Sciatic nerve (tissue), 2 donors: Measurements from ENCODE around the gene ARMH3. TPM values are rescaled to one million over a fixed set of nuclear protein-coding genes. Genes with fewer than 3 reads are reported as not detected.
"Not testable (repeated sequence)": the region's sequence is repeated elsewhere in the genome, so short reads cannot be mapped to it uniquely, and the experiment has no call there.

Experiments used
- ATAC-seq: fragments of 200-7000 bp; cut with Tn5 transposase; one replicate; pipeline ENCODE4 v1.9.1; 2020; ENCODE audit warnings: mild to moderate bottlenecking, moderate library complexity
- DNase-seq: peaks from one replicate; pipeline ENCODE4 v3.0.0-alpha.2; 2020; ENCODE audit warnings: low spot score
- intact Hi-C: fragments of 100-400 bp; cut with DNase I; formaldehyde crosslinking; loops from one replicate; pipeline ENCODE4 v1.14.2; 2022
- total RNA-seq: library from RNA; stranded (reverse); fragmentation: NEBNext Ultra II Directional; extraction: Animal tissue kit (Norgen Biotek cat#: 25700); gene quantifications from one replicate; pipeline ENCODE4 v1.2.1, GENCODE V29; 2021
- donor health status: DM: no; HTN: no; CAD: no.
- donor health status: DM: no; HTN: no; CAD: no.

The ARMH3 gene
- total RNA-seq, 1 donor from 2014 or later, result 30.9 TPM

DNA sequence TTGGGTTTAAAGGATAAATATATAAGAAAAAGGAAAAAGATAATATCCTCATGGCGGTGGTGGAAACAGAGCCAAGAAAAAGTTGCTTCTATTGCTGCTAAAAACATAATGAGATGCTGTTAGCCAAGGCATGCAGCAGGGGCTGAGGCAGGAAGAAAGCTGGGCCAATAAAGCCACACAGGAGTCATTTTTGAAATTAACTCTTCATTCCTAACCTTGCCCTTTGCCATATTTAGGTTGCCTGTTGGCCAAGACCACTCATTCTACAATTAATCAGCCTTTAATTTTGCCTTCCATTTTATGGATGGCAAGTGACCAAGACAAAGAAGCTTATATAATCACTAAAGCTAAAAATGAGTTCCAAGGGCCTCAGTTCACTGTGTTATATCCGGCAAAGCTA, 58.2 kb downstream of the ARMH3 start:
- DNase-seq, result no peak
- intact Hi-C loops, result no loop called here
- no peak for ATAC-seq

DNA sequence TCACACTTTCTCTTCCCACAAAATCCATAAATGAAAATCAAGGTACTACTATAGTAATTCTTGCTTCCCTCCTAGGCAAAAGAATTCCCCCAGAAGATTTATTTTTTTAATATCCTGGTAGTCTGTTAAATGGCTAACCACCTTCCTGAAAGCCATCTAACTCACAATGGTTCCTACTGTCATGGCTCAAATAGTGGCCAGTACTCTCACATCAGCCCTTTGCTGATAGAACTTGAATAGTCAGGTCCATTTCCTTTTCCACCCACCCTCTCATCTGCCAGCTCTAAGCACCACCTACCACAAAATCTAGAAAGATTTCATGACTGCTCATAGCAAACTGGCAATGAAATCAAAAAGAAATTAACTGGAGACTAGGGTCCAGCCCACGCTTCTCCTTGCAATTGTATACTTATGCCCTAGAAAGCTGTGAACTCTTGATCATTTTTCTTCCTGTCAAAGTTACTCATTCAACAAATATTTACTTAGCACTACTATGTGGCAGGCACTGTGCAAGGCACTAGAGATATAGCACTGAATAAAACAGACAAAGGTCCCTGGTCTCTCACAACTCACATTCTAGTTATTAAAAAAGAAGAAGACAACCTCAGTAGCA, 60.4 kb downstream of the ARMH3 start:
- ATAC-seq (no peak), DNase-seq (no peak)
- intact Hi-C loops, result no loop called here

DNA sequence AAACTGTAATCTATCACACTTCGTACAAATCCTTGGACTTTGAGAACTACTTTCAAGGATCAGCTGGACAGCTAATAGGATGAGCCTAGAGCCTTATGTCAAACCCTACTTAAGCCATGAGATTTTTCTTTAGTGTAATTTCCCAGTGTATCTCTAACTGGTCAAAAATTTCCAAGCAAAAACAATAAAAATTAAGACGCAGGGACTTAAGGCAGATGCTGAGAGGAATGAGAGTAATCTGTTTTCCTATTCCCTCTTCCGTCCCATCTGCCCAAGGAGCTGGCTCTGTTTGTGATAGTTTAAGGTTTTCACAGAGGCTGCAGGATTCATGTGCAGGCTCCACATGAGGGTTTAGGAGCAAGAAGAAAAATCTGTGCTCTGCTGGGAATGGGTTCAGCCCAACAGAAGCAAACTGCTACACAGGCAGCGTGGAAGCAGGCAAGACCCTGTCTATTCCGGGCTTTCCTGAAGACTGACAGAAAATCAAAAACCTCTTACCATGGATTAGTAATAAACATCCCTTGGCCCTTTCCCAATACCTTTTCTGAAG, 62.2 kb downstream of the ARMH3 start:
- ATAC-seq, result no peak
- no peak for DNase-seq
- intact Hi-C loops, result no loop called here

DNA sequence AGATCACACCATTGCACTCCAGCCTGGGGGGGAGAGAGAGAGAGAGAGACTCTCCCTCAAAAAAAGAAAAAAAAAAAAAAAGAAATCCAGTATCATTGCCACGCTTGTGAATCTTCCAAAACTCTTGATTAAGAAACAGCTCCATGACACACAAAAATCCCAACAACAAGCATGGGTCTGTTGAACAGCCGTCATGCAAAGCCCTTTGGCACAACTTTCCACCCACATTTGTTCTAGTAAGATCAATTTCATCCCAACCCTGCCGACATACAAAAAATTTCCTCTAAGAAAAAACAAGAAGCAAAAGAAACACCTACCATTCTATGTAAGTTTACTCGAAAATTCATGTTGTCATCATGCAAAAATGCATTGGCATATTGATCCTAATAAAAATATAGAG, 62.8 kb downstream of the ARMH3 start:
- no peak for DNase-seq
- ATAC-seq, result no peak
- intact Hi-C loops, result no loop called here

DNA sequence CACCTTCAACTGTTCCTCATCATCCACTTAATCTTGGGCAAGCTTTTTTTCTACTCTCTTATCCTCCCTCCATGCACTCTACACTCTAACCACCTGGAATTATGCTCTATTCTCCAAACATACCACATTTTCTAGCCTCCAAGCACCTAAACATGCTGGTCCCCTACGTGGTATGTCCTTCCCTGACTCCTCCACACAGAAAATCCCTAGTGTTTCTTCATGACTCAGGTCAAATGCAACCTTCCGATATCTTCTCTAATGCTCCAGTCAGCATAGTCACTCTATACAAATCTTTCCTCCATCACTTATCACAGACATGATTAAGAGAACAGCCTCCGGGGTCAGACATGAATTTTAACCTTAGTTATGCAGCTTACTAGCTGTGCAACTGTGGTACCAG, 68.8 kb downstream of the ARMH3 start:
- no peak for DNase-seq
- intact Hi-C loops, result no loop called here
- no peak for ATAC-seq

DNA sequence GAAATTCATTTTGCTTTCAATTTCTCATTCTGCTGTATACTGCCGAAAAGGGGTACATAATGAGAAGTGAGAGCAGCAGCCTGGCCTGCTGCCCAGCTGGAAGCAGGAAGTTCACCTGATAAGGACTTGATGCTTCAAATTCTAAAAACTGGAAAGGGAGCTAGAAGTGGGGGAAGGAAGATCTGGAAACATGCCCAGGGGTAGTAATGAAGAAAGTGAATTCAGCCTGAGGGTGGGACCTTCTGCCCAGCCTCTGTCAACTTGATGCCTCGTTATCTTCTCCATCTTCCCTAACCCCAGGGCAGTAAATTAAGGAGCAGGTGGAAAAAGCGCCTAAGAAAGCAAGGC, 69.4 kb downstream of the ARMH3 start:
- DNase-seq (no peak), ATAC-seq (no peak)
- intact Hi-C loops, result no loop called here

DNA sequence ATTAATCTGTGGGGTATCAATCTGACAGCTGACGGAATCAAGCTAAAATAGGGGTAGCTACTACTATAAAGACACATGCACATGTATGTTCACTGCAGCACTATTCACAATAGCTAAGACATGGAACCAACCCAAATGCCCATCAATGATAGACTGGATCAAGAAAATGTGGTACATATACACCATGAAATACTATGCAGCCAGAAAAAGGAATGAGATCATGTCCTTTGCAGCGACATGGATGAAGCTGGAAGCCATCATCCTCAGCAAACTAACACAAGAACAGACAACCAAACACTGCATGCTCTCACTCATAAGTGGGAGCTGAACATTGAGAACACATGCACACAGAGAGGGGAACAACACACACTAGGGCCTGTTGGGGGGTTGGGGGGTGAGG, 75.3 kb downstream of the ARMH3 start:
- ATAC-seq, DNase-seq, intact Hi-C loops: not testable (repeated sequence)

DNA sequence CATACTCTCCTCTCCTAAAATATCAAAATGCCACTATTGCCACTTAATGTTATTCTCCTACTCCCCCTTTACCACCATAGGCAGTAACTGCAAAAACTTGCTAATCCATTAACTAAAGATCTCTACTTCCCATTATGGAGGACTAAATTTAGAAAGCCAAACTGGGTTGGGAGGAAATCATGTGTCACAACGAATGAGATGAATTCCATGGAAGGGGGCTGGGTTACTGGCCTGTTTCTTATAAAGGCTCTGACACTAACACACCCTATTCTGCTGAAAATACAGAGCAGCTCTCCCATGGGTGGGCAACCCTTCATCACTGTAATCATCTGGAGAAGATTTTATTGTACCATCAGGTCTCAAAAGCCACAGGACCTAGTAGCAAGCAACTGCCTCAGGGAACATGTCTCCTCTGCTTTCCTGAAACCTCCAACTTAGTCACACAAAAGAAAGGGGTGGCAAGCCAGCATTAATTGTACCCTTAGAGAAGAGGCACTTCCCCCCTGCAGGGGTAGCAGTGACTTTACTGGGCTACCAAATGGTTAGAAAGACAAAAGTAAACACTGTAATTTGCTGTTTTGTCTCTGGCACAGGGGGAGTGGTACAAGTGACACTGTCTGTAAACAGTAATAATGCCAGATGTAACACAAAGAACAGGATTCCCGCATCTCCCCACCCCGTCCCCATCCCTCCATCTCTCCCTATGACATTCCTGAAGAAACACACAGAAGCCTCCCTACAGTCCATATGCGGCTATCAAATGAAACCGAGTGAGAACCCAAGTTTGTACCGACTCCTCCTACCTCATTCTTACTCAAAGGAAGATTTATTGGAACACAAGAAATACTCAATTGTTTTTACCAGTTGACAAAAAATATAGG, 81.6 kb downstream of the ARMH3 start:
- intact Hi-C loops, result no loop called here
- ATAC-seq (no peak), DNase-seq (no peak)

DNA sequence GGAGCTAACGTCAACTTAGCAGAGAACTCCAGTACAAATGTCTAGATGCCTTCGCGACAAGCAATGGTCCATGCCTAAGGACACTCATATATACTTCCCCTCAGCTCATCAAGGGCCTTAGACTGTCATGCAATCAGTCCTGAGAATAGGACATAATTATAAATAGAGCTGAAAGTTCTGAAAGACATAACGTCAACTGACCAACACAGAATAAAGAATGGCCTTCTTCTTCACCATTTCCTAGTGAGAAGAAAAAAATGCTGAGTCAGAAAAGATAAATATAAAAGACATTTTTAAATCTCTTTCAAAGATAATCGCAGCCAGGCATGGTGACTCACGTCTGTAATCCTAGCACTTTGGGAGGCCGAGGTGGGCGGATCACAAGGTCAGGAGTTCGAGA, 83.2 kb downstream of the ARMH3 start:
- intact Hi-C loops, result no loop called here
- ATAC-seq, result no peak
- no peak for DNase-seq

DNA sequence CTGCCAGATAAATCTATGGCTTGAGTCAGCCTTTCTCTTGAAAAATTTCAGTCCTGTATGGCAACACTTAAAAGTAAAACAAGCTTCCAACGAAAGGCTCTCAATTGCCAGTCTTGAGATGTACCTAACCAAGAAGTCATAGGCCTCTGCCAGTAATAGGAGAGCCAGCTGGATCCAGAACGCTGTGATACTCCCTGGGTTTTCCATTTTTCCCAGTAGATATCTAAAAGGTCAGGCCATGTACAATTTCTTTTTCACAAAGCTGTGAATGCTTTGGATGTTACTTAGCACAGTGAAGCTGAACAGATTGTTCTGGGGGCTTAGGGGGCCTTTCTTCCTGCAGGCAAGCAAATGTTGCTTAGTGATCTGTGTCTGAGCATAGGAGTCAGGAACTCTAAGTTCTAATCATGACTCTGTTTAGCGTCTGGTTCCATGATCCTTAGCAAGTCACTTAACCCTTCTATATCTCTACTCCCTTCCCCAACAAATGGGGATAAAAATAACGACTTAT, 86.5 kb downstream of the ARMH3 start:
- ATAC-seq (no peak), DNase-seq (no peak)
- intact Hi-C loops, result no loop called here

DNA sequence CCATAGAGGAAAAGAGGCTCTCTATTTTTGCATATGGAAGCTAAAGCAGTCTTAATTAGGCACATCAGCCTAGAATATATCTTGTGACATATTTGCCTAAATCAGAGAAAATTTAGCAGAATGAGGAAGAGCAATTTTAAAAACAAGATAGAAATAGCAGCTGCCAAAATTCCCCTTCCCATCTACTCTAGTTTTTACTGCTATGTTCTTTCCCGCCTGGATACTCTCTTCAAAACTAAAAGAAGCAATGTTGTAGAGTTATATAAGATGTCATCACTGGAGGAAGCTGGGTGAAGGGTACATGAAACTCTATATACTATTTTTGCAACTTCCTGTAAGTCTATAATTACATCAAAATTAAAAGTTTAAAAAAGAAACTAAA, 87.0 kb downstream of the ARMH3 start:
- ATAC-seq, result no peak
- intact Hi-C loops, result no loop called here

DNA sequence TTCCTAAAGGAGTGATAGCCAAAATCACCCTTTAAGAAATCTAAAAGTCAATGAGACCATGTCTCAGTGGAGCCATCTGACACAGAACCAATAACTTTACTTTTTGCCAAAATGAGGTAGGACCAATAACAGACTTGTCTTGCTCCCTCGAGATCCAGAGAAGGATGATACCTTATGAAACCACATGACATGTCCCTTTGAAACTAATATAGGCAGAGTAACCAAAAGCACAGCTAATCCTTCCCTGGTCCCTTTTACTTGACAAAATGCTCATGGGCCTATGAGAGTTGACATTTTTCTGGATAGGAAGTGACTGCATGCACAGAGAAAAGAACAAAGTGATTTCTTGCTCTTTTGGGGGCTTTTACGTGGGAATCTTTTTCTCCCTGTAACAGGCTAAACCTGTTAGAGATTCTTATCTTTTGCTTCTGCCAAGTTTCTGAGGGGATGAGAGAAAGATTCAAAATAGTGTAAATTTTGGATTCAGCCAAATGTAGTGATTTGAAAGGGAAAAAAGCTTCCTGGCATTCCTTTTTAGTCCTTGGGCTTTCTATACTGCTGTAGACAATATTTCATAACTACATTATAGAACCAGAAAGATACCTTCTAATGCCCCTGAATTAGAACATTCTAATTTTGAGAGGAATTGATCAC, 87.6 kb downstream of the ARMH3 start:
- intact Hi-C loops, result no loop called here
- ATAC-seq, result no peak
- no peak for DNase-seq

More for the DNA sequence above, 87.0 kb downstream of the ARMH3 start:
- DNase-seq, result no peak

DNA sequence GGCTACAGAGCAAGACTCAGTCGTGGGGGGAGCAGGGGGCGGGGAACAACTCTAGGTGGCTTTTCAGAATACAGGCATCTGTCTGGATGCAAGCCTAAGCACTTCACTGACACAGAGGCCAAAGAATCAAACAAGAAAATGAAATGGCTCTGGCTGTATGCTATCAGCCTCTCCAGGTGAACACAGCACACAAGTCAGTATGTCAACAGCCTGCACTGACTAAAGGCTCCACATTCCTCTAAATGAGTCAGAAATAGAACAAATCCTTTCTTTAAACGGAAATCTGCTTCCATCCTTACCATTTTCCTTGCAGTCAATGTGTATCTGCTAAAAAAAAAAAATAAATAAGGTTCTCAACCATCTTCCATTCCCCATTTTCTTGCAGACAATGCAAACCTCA, 88.3 kb downstream of the ARMH3 start:
- no peak for ATAC-seq
- intact Hi-C loops, result no loop called here
- no peak for DNase-seq

DNA sequence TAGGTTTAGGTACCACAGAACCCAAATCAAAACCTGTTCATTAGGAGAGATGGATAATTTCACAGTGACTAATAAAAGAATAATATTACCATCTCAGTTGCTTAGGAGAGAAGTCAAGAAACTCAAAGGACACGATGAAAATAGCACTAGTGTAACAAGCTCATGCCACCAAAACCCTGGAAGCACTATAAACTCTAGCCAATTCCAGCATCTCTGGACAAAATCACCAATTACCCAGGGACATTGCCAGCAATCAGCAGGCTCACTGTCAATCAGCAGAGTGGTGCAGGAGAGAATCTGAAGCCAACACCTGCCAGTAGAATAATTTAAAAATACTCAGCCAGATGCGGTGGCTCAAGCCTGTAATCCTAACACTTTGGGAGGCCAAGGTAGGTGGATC, 88.9 kb downstream of the ARMH3 start:
- DNase-seq (no peak), ATAC-seq (no peak)

DNA sequence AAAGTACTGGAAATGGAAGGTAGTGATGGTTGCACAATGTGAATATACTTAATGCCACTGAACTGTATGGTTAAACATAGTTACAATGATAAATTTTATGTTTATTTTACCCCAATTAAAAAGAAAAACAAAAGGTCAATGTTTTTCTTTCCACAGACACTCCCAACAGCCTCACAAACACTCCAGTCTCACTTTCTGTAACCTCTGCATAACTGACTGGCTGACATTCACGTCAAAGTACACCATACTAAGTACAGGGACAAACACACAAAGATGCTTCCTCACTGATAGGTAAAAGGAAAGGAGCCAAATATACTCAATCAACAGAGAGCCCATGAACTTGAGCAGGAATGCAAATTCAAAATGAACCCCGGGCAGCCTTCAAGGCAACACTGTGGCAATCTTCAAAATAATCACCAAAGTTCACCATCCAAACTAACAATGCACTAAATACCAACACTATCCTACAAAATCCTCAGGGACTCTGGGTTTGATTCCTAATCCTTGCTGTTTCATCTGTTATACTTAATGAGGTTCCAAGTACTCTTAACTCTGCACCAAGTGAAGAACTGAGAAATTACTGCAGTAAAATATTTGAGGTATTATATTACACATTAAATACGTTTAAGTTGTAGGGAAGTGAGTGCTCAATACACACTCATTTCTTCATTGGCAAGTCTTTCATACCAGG, 90.8 kb downstream of the ARMH3 start:
- intact Hi-C loops, result no loop called here
- ATAC-seq, result no peak
- DNase-seq, result no peak

More for the DNA sequence above, 88.9 kb downstream of the ARMH3 start:
- intact Hi-C loops, result no loop called here

DNA sequence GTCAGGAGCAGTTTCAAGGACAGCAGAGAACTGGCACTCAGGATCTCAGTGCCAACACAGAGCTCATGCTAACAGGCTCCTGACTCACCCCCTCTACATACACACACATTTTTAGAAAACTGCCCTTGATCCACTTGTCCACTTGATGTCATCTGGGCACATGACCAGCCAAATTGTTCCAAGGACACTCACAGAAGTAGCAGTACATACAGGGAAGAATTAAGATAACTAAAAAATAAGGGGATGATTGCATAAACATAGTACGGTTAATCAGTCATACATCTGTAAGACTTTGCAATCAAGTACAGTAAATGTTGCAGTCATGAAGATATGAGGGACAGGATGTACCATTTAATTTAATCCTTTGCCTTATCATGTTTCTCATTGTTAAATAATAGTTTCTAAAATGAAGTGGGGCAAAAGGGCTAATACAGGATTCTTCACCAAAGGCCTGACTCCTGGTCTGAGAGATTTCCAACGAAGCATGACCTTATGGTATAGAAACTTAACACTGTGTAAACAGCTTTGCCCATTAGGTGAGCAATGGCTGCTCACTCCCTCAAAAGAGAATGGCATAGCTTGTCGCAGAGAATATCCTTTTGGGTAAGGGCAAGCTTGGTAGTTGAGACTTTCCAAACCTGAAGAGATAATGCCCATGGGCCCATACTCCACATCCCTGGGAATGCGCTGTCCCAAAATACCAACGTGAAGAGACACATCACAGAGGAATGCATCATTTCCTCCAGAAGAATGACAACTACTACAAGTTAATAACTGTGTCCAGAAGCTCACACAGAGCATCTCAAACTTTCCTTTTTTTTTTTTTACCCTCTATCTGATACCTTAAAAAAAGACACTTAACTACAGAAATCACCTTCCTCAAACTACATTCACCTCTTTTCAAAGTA, 94.1 kb downstream of the ARMH3 start:
- intact Hi-C loops, result no loop called here
- no peak for DNase-seq
- ATAC-seq, result no peak

DNA sequence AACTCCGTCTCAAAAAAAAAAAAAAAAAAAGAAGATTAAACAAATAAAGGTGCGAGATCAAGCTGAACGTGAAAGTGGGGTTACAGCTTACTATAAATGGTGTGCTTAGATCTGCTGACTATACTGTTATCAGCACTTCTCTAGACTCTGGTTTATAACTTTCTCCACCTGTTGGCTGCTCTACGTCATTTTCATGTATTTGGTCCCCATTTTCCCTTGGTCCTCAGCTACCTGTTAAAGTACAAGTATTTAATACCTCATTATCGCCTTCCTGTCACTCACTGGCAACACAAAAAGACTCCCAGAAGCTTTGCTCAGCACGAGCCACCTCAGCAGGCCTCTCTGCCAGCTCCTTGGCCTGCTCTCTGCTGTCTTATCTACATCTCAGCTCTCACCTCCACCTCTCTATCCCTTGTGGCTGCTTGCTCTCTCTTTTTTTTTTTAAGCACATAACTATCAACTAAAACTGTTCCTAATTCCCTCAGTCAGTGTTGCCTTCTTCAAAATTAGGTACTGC, 95.0 kb downstream of the ARMH3 start:
- ATAC-seq, result no peak

DNA sequence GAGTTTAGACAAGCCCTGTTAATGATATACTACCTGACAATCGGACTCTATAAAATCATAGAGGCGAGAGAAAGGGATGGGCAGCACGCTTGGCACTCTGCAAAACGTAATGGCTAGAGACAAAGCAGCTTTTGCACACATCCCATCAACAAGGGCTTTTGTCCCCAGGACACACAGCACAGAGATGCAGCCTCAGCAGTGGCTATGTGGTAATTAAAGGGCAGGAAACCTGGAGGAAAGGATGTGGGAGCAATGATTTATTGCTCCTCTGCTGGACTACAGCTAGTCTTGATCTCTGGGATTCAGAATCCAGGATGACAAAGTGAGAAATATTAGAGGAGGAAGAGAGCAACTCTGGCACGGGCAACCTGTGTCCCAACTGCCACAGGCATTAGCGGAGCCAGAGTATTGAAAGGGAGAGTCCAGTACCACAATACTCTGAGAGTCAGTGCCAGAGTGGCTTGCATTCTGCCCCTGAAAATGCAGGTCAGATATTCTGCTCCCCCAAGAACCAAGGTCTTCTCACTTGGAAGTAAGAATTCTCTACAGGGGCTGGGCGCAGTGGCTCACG, 96.5 kb downstream of the ARMH3 start:
- intact Hi-C loops, result no loop called here
- no peak for ATAC-seq

More for the DNA sequence above, 95.0 kb downstream of the ARMH3 start:
- DNase-seq, result no peak
- intact Hi-C loops, result no loop called here

More for the DNA sequence above, 96.5 kb downstream of the ARMH3 start:
- no peak for DNase-seq
